ENCODE data around the gene CACHD1.
"Not testable (repeated sequence)": the region's sequence is repeated elsewhere in the genome, so short reads cannot be mapped to it uniquely, and the experiment has no call there.

CACHD1 gene

GRCh38 chr1:64598100-64598571, 128.2 kb downstream of the CACHD1 start:
- no peak for DNase-seq

GRCh38 chr1:64599242-64599641, 129.3 kb downstream of the CACHD1 start:
- no peak for DNase-seq

DNA sequence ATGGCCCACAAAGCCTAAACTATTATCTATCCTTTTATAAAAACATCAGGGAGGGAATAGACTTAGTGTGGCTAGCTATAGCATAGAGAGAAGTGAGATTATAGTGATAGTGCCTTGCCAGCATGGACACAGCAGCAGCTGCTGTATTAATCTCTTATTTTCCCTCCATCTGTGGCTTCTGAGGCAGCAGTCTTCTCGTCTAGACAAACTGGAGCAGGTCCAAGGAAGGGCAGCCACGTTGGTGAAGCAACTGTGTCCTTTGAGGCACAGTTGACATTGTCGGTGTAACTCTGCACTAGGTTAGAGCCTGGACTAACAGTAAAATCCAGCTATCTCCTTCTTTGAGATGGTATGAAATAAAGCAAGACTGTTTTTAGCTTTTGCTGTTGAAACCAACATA, 131.3 kb downstream of the CACHD1 start:
- DNase-seq: peak in 1 of 2 experiments; percentile 16

- DNase-seq: no peak
These were observed 138.2 kb downstream of the CACHD1 start for GRCh38 chr1:64608005-64608650.

DNA sequence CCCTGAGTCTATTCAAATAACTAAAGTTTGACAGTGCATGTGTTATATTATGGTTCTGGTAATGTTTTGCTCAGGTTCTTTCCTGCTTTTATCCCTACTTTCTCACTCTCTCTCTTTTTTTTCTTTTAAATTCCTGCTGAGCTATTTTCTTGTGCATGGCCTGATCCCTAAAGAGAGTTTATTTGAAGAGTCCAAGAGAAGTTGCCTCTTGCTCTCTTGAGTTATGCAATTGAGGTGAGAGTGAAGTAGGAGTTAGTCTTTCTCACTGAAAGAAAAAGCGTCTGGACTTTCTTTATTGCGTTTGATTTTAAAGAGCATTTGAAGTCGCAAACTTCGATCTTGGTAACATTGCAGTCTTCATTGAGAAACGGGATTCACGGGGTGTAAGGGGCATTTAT, 138.7 kb downstream of the CACHD1 start:
- no peak for DNase-seq

- DNase-seq: not testable (repeated sequence)
These were observed 141.0 kb downstream of the CACHD1 start for GRCh38 chr1:64610950-64611349.

GRCh38 chr1:64616039-64616438, 146.1 kb downstream of the CACHD1 start:
- no peak for DNase-seq

GRCh38 chr1:64623750-64624191, 153.8 kb downstream of the CACHD1 start:
- peak in 1 of 2 experiments; percentile 10 for DNase-seq

DNA sequence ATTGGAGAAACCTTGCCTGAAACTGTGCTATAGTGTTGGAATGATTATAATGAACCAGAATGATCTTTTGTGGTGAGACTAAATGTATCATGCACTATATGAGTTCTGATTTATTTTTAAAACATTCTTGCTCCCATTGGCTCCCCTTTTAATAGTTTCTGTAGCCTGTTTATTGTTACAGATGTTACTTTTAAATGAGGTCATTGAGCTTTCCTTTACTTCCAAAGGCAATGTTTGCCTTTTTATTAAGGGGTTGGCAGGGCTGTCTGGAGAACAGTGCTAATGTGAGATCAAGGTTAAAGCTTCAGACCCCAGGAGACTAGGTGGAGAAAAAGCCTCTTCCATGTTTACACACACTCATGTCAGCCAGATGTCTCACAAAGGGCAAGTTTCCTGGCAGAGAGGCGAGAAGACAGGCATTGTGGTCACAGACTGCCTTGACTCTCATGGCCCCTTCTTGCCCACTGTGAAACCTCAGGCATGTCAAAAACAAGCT, 154.3 kb downstream of the CACHD1 start:
- DNase-seq: no peak

GRCh38 chr1:64624808-64625207, 154.9 kb downstream of the CACHD1 start:
- DNase-seq: no peak

DNA sequence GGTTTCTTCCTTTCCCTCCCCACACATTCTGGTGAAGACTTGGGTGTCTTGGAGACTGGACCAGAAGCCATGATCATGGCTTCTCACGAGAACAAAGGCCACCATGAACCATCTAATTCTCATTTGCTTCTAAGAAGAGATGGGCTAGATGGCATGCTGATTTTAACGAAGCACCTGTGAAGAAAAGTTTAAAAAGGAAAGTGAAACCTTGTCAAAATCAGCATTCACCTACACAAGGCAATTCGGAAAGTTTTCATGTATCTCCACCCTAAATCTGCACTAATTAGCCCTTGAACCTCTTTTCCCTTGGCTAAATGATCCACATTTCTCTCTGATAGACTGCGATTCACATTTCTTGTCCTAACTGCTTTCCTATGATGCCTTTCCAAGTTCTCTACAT, 160.7 kb downstream of the CACHD1 start:
- no peak for DNase-seq

DNA sequence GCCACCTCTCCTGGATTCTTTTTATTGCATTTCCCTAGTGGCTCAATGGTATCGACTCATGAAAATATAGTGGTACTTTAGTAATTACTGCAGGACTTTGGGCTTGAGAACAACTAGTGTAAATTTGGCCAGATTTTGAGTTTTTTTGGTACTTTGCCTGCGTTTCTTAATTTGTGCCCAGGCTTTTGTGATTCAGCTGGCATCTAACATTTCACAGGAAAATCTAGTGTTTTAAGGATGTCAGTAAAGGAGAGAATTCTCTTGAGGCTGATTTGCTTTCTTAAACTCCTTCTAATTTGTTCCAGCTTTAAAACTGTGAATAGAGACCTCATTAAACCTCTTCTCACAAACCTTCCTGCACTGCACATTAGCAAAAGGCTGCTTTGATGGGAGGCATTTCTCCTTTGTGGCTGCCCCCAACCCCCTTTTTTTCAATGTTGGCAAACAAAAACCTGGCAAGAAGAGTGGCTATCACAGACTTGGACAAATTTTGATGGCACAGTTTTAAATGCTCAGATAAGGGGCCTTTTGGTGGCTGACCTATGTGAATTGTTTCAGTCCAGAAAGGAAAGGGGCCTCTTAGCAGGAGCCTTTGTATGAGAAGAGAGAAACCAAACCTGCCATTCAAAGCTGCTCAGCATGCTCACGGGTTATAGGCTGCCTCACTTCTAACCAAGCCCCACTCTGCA, 161.6 kb downstream of the CACHD1 start:
- DNase-seq: no peak

DNA sequence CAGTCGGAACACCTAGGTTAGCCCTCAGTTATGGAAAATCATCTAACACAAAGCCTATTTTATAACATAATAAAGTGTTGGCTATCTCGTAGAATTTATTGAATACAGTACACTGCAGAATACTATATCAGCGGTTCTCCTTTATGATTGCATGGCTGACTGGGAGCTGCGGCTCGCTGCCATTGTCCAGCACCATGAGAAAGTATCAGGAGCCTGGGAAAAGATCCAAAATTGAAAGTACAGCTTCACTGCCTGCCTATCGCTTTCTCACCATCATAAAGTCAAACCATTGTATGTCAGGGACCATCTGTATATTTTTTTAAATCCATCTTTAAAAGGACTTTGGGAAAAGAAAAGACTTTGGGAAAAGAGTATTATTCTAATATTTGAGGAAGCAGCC, 163.0 kb downstream of the CACHD1 start:
- no peak for DNase-seq

DNA sequence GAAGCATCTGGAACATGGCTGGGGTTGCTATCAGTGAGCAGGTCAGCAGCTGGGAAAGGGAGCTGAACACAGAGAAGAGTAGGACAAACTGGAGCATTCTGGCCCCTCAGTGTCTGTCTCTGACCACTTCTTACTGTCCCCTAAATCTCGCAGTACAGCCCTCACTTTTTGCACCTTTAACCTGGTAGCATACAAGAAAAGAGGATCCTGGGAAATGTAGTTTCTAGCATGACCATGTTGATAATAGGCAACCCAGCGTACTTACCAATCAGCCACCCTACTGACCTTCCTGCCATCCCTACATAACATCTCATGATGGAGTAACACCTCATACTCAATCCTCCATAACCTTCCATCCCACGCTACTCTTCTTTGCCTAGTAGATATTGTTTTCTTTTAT, 175.8 kb downstream of the CACHD1 start:
- DNase-seq: no peak

- no peak for DNase-seq
These were observed 180.5 kb downstream of the CACHD1 start for GRCh38 chr1:64650411-64650810.

GRCh38 chr1:64651841-64652240, 181.9 kb downstream of the CACHD1 start:
- DNase-seq: no peak

DNA sequence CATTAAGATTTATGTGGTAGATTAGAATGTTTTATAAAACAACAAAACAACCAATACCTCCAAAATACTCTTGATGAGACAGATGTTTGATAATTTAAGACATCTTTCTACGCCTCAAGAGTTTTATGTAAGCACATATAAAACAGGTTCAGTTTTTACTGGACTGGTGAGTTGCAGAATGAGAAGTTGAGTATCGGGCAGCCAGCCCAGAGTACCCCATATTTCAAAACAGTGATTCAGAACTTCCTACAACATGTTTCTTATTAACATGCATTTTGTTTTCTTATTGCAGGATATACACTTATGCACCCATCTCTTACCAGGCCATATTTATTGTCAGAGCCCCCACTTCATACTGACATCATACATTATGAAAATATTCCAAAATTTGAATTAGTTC, 183.5 kb downstream of the CACHD1 start:
- DNase-seq: no peak

DNA sequence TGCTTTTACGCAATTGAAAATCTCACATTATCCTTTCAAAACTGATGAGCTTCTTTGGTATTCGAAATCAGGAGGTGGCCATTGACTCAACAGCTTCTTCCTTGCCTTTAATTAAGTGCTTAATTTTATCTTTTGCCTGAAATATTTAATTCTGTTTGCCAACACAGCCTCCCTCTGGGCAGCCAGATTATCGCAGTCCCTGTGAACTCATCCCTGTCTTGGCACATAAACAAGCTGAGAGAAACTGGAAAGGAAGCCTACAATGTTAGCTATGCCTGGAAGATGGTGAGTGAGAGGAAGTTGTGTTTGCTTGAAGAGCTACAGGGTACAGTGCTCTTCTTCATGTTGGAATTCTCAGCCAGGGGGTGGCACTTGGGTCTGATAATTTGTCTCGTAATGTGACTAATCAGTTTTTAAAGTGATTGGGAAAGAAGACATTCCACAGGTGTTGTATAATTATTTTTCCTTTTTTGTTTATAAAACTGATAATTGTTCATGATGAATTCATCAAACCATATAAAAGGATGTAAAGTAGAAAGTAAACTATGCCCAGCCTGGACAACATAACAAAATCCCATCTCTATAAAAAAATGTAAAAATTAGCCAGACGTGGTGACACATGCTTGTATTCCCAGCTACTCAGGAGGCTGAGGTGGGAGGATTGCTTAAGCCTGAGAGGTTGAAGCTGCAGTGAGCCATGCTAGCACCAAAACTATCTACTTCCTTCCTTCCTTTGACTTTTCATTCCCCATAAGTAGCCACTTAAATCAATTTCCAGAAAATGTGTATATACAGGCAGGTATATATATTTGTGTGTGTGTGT, 184.8 kb downstream of the CACHD1 start:
- DNase-seq: no peak

GRCh38 chr1:64655861-64656260, 185.9 kb downstream of the CACHD1 start:
- DNase-seq: no peak

DNA sequence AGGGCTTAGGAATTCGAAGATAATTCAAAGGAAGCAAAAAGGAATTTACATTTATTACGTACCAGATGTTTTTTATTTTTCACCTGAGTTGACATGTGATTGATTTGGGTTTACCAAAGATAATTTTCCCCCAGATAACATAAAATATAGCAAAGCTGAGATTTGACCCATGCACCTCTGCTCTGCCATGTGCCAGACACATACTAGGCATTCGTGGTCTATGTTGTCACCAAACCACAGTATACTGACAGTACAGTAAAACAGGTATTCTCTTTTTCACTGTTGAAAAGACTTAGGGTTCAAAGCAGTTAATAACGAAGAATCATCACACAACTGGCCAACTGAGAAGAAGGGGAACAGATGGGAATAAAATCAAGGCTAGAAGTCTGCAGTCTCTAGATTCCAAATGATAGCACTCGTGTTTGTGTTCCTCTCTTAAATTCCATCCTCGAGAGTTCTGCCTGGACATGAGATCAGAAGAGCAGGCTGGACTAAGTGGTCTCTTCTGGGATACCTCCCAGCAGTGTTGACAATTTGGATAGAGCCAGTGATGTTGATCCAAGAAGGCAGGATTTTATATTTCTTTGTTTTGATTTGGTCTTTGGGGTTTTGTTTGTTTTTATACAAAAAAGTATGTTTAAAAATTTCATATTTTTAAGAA, 189.7 kb downstream of the CACHD1 start:
- DNase-seq: no peak

DNA sequence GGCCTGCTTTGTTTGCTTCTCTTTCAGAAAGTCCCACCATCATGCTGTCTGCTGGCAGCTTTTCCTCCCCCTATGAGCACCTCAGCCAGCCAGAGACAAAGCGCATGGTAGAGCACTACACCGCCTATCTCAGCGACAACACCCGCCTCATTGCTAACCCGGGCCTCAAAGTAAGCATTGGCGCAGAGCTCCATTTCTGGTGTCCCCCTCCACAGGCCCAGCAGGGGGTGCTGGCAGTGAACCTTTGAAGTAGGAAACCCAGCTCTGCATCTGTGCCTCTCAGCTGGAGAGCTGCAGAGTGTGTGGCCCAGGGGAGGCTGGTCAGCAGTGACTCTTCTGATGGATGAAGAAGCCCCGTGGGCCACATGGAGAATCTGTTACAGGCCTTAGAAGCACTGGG, 193.7 kb downstream of the CACHD1 start:
- DNase-seq: peak; percentile 30 to 39

DNA sequence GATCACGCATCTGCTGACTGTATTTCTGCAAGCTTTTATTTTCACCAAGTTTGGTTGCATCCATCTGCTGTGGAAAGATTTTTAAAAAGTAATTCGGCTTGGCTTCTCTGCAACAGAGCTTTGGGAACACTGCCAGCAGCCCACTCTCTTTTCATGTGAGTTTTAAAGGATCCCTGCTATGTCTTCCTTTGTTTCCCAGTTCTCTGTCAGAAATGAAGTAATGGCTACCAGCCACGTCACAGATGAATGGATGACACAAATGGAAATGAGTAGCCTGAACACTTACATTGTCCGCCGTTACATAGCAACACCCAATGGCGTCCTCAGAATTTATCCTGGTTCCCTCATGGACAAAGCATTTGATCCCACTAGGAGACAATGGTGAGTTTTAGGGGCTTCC, 194.4 kb downstream of the CACHD1 start:
- no peak for DNase-seq

DNA sequence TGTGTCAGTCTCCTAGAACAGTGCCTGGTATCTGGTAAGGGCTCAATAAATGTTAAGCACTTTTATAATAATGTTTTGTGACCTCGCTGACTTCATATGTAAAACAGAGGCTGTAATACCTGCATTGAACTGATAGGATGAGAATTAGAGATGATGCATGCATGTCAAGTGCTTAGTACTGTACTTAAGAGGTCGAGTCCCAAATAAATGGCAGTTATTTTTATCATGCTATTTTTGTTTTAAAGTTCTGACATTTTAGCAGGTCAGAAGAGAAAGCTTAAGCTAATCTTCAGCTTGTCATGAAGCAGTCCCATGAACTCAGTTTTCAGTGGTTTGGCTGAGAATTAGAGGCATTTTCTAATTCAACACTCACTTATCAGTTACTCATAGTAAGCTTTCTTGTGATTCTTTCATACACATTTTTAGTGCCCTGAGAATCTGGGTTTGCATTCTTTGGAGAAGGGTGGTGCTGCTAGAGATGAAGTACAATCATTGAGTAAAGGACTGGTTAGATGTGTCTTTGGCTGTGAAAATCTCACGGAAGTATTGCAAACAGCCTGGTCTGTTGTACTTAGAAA, 199.3 kb downstream of the CACHD1 start:
- no peak for DNase-seq

Measured in SHP77 (cell line).